WTC11 (cell line): ENCODE data around the gene NEBL. TPM values are rescaled to one million over a fixed set of nuclear protein-coding genes. Genes with fewer than 3 reads are reported as not detected.

ENCODE experiments used
- ATAC-seq: fragments of 200-7000 bp; cut with Tn5 transposase; 2 replicates; pipeline ENCODE4 v1.10.0; 2021; ENCODE audit warnings: mild to moderate bottlenecking, moderate library complexity
- CTCF ChIA-PET: fragments of 300-600 bp; sonication (Branson Sonifier 250); formaldehyde crosslinking; loops from one replicate; lab custom pipeline; 2021; ENCODE audit warnings: antibody characterized with exemption; lab: Charles Lee
- POLR2A ChIA-PET: fragments of 350-600 bp; sonication (Branson Sonifier 250); formaldehyde crosslinking; loops from one replicate; lab custom pipeline; 2021; ENCODE audit warnings: antibody characterized with exemption; lab: Charles Lee
- DNase-seq: peaks from one replicate; pipeline ENCODE4 v3.0.0; 2021; ENCODE audit warnings: low spot score
- H3K27ac Mint-ChIP-seq: 2 replicates; pipeline ENCODE4 v1.8.0; 2021; ENCODE audit warnings: mixed read lengths
- H3K27me3 Mint-ChIP-seq: 2 replicates; pipeline ENCODE4 v1.8.0; 2021; ENCODE audit warnings: low read depth, mild to moderate bottlenecking, moderate library complexity, mixed read lengths
- H3K36me3 Mint-ChIP-seq: 2 replicates; pipeline ENCODE4 v1.8.0; 2021; ENCODE audit warnings: mixed read lengths
- H3K4me1 Mint-ChIP-seq: 2 replicates; pipeline ENCODE4 v1.8.0; 2022; ENCODE audit warnings: mixed read lengths
- H3K4me3 Mint-ChIP-seq: 2 replicates; pipeline ENCODE4 v1.8.0; 2021; ENCODE audit warnings: mild to moderate bottlenecking, moderate library complexity, mixed read lengths
- H3K9me3 Mint-ChIP-seq: 2 replicates; pipeline ENCODE4 v1.8.0; 2021; ENCODE audit warnings: mixed read lengths
- AFF4 ChIP-seq: sonication (generic); formaldehyde crosslinking; IDR thresholded peaks from 2 replicates; pipeline ENCODE4 v1.8.1; 2023; ENCODE audit warnings: mild to moderate bottlenecking, missing genetic modification reagents, borderline replicate concordance
- ATF3 ChIP-seq: sonication (generic); formaldehyde crosslinking; conservative IDR thresholded peaks from 2 replicates; pipeline ENCODE4 v1.8.1; 2022; ENCODE audit warnings: mild to moderate bottlenecking, missing genetic modification reagents
- ERG ChIP-seq: fragments of 250-450 bp; sonication (Bioruptor Pico); IDR thresholded peaks from 2 replicates; pipeline ENCODE4 v1.8.0; 2021; ENCODE audit warnings: mild to moderate bottlenecking
- ETV6 ChIP-seq: sonication (generic); formaldehyde crosslinking; IDR thresholded peaks from 2 replicates; pipeline ENCODE4 v1.8.1; 2022; ENCODE audit warnings: mild to moderate bottlenecking, missing genetic modification reagents
- HMGXB4 ChIP-seq: sonication (generic); formaldehyde crosslinking; IDR thresholded peaks from 2 replicates; pipeline ENCODE4 v1.8.1; 2023; ENCODE audit warnings: mild to moderate bottlenecking, moderate library complexity, missing genetic modification reagents
- NFYB ChIP-seq: sonication (generic); formaldehyde crosslinking; conservative IDR thresholded peaks from 2 replicates; pipeline ENCODE4 v1.8.0; 2022; ENCODE audit warnings: low read depth, missing genetic modification reagents
- STAT6 ChIP-seq: sonication (generic); formaldehyde crosslinking; conservative IDR thresholded peaks from 2 replicates; pipeline ENCODE4 v1.8.1; 2023; ENCODE audit warnings: mild to moderate bottlenecking, low read depth, missing genetic modification reagents, moderate library complexity
- TEAD1 ChIP-seq: sonication (generic); formaldehyde crosslinking; IDR thresholded peaks from 2 replicates; pipeline ENCODE4 v1.8.0; 2022; ENCODE audit warnings: mild to moderate bottlenecking, missing genetic modification reagents
- ZBTB21 ChIP-seq: sonication (generic); formaldehyde crosslinking; IDR thresholded peaks from 2 replicates; pipeline ENCODE4 v1.8.1; 2023; ENCODE audit warnings: mild to moderate bottlenecking, missing genetic modification reagents, borderline replicate concordance
- ZNF121 ChIP-seq: sonication (generic); formaldehyde crosslinking; IDR thresholded peaks from 2 replicates; pipeline ENCODE4 v1.8.0; 2023; ENCODE audit warnings: missing genetic modification reagents
- ZNF138 ChIP-seq: sonication (generic); formaldehyde crosslinking; conservative IDR thresholded peaks from 2 replicates; pipeline ENCODE4 v1.8.1; 2022; ENCODE audit warnings: mild to moderate bottlenecking, moderate library complexity, missing genetic modification reagents
- ZNF671 ChIP-seq: fragments of 250-450 bp; sonication (Bioruptor Pico); IDR thresholded peaks from 2 replicates; pipeline ENCODE4 v1.8.0; 2021; ENCODE audit warnings: mild to moderate bottlenecking
- total RNA-seq: library from RNA; stranded (reverse); gene quantifications from 3 replicates; pipeline ENCODE4 v1.2.3, GENCODE V29; 2021

Gene NEBL
- total RNA-seq, 1 experiment from 2014 or later = 8.9 TPM

GRCh38 chr10:20817646-20818045 is 79.5 kb downstream of the NEBL start (continued):
- TF ChIP-seq AFF4 (CRISPR knock-in tag) (no peak), ATF3 (CRISPR knock-in tag) (no peak), HMGXB4 (CRISPR knock-in tag) (no peak)

- Mint-ChIP-seq H3K4me3 (no peak overlapping the region), H3K9me3 (no peaks in the 10 kb centered on the region), H3K27ac (no peak overlapping the region), H3K27me3 (no peaks in the 10 kb centered on the region), H3K4me1 (no peaks in the 10 kb centered on the region), H3K36me3 (no peaks in the 10 kb centered on the region)
- no peak for DNase-seq
- POLR2A ChIA-PET = interaction anchor here (0.6 kb wide), 1 partner anchor 152 kb away, joined by 7 read pairs; no protein-coding TSS in a partner anchor
- TF ChIP-seq ETV6 (CRISPR knock-in tag) (no peak), ERG (CRISPR knock-in tag) (no peak)
- no peak for ATAC-seq
- CTCF ChIA-PET = no interaction called here
Observed at GRCh38 chr10:20817116-20817515, 80.0 kb downstream of the NEBL start.

- H3K4me1 Mint-ChIP-seq = no peaks in the 10 kb centered on the region
- ChIA-PET POLR2A (interaction anchor here (0.6 kb wide), 1 partner anchor 875 kb away, joined by 3 read pairs; no protein-coding TSS in a partner anchor), CTCF (no interaction called here)
- DNase-seq (no peak), ATAC-seq (no peak)
- H3K4me3 Mint-ChIP-seq = no peak overlapping the region
- H3K27ac Mint-ChIP-seq = no peak overlapping the region
- H3K27me3 Mint-ChIP-seq = no peaks in the 10 kb centered on the region
- no peaks in the 10 kb centered on the region for H3K36me3 Mint-ChIP-seq
- TF ChIP-seq TEAD1 (CRISPR knock-in tag) = no peak
- no peak for TF ChIP-seq ZBTB21
- no peak for TF ChIP-seq STAT6 (CRISPR knock-in tag)
- TF ChIP-seq ETV6 (CRISPR knock-in tag) = no peak
- TF ChIP-seq ZNF671 (CRISPR knock-in tag) = no peak
- TF ChIP-seq ZNF138 = no peak
- no peak for TF ChIP-seq ZNF121 (CRISPR knock-in tag)
- no peak for TF ChIP-seq AFF4 (CRISPR knock-in tag)
- no peak for TF ChIP-seq ERG (CRISPR knock-in tag)
- TF ChIP-seq NFYB (CRISPR knock-in tag) = no peak
- TF ChIP-seq, all 79 proteins: peak for 0
- H3K9me3 Mint-ChIP-seq = no peaks in the 10 kb centered on the region
Observed at GRCh38 chr10:20814116-20814515, 83.0 kb downstream of the NEBL start.
